GM21381 (cell line): Measurements from ENCODE around the gene CLEC18A.
"Not testable (repeated sequence)": the region's sequence is repeated elsewhere in the genome, so short reads cannot be mapped to it uniquely, and the experiment has no call there.

ENCODE experiments used
- ATAC-seq: cut with Tn5 transposase; IDR thresholded peaks from one replicate; pipeline ENCODE4 v1.9.1; 2021; ENCODE audit warnings: mild to moderate bottlenecking, moderate library complexity; ENCODE audit not compliant: unreplicated experiment

CLEC18A gene

GRCh38 chr16:69929480-69929879 is 21.7 kb upstream of the CLEC18A start:
- ATAC-seq, result no peak

DNA sequence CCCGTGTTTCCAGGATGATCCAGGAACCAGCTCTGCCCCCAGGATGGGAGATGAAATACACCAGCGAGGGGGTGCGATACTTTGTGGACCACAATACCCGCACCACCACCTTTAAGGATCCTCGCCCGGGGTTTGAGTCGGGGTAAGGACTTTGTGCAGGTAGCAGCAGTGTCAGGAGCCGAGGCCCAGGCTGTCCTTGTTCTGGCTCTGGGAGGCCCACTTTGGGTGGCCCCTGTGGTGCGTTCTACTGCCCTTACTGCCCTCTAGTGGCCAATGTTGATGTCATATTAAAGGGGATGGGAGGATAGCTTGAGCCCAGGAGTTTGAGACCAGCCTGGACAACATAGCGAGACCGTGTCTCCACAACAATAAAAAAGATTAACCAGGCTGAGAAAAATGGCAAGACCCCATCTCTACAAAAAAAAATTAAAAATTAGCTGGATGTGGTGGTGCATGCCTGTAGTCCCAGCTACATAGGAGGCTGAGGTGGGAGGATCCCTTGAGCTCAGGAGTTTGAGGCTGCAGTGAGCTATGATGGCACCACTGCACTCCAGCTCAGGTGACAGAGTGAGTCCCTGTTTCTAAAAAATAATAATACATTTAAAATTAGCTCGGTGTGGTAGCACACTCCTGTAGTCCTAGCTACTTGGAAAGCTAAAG is 20.9 kb upstream of the CLEC18A start:
- ATAC-seq, result no peak

- ATAC-seq, result no peak
Observed at GRCh38 chr16:69931631-69932030, 19.5 kb upstream of the CLEC18A start.

GRCh38 chr16:69932228-69932627 is 18.9 kb upstream of the CLEC18A start:
- no peak for ATAC-seq

- no peak for ATAC-seq
Observed at GRCh38 chr16:69932691-69933392, 18.3 kb upstream of the CLEC18A start.

GRCh38 chr16:69934044-69934443 is 17.1 kb upstream of the CLEC18A start:
- no peak for ATAC-seq

GRCh38 chr16:69934751-69935150 is 16.4 kb upstream of the CLEC18A start:
- no peak for ATAC-seq

DNA sequence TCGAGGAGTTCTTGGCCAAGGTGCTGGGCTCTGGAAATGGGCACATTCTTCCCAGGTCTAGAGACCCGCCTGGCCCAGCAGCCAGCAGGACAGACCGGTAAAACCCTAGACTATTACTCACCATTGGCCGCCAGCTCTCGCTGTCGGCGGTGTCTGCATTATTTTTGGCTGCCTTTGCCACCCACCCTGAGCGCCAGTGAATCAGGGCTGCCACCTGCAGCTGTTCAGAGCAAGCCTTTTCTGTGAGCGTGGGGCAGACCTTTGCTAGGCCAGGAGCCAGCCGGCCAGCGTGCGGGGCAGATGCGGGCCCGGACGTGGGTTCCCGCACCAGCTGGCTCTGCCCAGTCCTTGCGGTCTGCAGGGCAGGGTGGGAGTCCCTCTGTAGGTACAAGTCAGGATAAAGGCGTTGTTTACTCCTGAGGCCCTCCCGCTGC is 15.8 kb upstream of the CLEC18A start:
- no peak for ATAC-seq

DNA sequence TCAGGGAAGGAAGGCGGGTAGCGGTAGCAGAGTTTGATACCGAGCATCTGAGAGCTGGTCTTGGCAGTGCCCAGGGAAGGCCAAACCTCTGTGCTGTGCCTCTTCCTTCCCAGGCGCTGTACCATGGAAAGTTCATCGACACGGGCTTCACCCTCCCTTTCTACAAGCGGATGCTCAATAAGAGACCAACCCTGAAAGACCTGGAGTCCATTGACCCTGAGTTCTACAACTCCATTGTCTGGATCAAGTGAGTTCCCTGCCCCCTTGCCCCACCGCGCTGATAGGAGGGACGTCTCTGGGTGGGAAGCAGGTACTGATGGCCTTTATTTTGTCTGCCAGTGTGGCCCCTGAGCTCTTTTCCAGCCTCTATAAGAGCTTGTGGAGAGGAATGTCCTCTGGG is 15.4 kb upstream of the CLEC18A start:
- no peak for ATAC-seq

- no peak for ATAC-seq
Observed at GRCh38 chr16:69936252-69936651, 14.9 kb upstream of the CLEC18A start.

GRCh38 chr16:69936751-69937211 is 14.4 kb upstream of the CLEC18A start:
- no peak for ATAC-seq

- no peak for ATAC-seq
Observed at GRCh38 chr16:69937465-69937951, 13.6 kb upstream of the CLEC18A start.

- no peak for ATAC-seq
Observed at GRCh38 chr16:69938981-69939820, 11.9 kb upstream of the CLEC18A start.

DNA sequence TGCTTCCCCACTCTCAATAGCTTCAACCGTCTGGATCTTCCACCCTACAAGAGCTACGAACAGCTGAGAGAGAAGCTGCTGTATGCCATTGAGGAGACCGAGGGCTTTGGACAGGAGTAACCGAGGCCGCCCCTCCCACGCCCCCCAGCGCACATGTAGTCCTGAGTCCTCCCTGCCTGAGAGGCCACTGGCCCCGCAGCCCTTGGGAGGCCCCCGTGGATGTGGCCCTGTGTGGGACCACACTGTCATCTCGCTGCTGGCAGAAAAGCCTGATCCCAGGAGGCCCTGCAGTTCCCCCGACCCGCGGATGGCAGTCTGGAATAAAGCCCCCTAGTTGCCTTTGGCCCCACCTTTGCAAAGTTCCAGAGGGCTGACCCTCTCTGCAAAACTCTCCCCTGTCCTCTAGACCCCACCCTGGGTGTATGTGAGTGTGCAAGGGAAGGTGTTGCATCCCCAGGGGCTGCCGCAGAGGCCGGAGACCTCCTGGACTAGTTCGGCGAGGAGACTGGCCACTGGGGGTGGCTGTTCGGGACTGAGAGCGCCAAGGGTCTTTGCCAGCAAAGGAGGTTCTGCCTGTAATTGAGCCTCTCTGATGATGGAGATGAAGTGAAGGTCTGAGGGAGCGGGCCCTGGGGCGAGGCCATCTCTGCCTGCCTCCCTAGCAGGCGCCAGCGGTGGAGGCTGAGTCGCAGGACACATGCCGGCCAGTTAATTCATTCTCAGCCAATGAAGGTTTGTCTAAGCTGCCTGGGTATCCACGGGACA is 11.1 kb upstream of the CLEC18A start:
- no peak for ATAC-seq

DNA sequence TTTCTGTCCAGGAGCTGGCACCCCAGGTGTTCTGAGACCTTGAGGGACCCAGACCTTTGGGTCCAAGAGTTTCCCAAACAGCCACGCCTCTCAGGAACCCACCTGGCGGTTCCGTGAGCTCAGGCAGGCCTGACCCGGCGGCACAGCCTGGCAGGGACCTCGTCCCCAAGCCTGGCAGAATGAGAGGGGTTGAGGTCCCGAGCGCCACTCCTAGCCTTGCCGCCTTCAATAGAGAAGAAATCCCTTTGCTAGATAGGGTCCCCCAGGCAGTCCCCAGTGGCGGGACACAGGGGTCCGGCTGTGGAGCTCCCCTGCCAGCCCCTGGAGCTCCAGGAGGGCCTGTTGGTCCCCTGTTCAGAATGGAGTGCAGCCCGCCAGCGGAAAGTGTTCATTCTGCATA is 10.5 kb upstream of the CLEC18A start:
- ATAC-seq, result no peak

DNA sequence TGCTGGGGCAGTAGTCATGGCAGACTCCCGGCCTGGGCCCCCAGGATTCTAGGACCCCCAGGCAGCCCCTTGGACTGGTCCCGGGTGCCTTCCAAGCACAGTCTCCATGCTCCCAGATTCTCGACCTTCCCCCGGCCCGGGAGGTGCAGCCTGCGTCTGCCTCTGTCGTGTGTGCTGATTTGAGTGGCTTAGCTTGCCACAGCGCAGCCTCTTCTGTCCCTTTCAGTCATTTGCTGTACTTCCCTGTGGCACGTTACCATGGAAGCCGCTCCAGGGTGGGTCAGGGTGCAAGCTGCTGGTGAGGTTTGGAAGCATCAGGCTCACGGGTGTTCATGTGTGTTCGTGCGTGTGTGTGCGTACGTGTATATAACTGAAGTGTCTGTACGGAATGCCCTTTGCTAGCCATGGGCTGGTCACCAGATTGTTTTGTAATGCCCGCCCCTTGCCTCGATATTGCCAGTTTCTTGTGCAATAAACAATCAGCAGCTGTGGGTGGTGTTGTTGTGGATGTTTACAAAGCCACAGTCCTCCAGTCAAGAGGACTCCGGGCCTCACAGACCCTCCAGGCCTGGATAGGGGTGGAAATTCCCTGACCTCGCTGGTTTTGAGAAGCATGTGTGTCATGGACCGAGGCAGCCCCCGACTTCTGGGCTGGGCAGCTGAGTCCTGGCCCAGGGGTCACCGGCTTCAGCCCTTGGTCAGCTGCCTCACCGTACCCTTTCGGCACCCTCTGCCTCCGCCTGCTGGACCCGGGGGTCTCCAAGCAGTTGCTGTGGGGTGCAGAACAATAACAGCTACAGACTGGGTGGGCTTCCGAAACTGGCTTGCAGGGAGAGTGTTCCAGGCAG is 9.7 kb upstream of the CLEC18A start:
- ATAC-seq, result no peak

DNA sequence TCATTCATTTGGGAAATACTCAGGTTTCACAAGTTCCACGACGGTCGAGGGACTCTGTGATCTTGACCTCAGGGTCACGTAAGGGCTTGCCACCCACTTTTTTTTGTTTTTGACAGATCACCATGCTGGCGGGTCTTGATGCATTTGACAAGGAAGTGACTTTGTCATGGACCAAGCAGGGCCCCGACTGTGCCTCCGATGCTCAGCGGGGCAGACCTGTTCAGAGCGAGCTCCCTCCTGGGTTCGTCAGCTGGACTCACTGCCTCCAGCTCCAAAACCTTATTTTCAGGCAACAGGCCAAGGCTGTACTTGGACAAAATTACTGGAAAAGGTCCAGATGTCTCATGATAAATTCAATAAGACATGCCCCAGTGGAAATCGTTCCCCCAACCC is 9.0 kb upstream of the CLEC18A start:
- no peak for ATAC-seq

DNA sequence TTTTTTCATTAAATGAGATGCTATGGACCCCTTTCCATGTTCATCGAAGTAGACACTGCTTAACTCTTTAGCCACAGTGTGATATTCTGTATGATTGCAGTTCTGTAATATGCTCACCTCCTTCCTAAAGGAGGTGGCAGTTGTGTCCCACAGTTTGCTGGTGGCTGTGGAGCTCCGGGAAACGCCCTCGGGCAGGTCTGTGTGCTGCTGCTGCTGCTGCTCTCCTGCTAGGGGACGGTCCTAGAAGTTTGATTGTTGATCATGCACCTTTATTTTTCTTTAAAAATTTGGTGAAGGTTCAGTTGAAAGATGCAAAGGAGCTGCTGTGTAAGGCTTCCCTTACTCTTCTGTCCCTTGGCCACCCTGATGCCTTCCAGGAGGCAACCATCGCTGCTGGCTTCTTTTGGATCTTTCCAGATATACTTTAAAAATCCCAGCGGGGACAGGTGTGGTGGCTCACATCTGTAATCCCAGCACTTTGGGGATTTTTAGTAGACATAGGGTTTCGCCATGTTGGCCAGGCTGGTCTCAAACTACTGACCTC is 8.4 kb upstream of the CLEC18A start:
- ATAC-seq, result no peak

GRCh38 chr16:69943241-69944036 is 7.7 kb upstream of the CLEC18A start:
- not testable (repeated sequence) for ATAC-seq
